HG02885 (cell line): Measurements from ENCODE around the gene AQP10.
"Not testable (repeated sequence)": the region's sequence is repeated elsewhere in the genome, so short reads cannot be mapped to it uniquely, and the experiment has no call there.

Experiments used
- ATAC-seq: cut with Tn5 transposase; IDR thresholded peaks from one replicate; pipeline ENCODE4 v1.9.1; 2021; ENCODE audit warnings: mild to moderate bottlenecking; ENCODE audit not compliant: unreplicated experiment, poor library complexity

The AQP10 gene

DNA sequence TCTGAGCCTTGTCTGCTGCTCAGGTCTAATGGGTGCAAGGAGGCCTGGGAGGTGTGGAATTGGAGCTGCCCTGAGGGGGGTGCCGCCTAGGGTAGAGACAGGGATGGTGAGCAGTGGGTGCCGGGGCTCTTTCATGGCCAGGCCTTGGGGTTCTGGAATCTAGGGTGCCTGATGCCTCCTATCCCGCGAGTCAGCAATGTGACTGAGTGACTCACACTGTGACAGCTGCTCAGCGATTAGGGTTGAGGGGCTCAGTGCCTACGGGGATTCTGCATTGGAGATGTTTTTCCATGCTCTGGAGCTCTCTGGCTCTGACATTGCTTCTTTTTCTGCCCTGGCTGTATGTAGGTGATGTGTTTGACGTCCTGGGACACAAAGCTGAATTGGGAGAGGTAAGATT, 21.2 kb downstream of the AQP10 start:
- no peak for ATAC-seq

DNA sequence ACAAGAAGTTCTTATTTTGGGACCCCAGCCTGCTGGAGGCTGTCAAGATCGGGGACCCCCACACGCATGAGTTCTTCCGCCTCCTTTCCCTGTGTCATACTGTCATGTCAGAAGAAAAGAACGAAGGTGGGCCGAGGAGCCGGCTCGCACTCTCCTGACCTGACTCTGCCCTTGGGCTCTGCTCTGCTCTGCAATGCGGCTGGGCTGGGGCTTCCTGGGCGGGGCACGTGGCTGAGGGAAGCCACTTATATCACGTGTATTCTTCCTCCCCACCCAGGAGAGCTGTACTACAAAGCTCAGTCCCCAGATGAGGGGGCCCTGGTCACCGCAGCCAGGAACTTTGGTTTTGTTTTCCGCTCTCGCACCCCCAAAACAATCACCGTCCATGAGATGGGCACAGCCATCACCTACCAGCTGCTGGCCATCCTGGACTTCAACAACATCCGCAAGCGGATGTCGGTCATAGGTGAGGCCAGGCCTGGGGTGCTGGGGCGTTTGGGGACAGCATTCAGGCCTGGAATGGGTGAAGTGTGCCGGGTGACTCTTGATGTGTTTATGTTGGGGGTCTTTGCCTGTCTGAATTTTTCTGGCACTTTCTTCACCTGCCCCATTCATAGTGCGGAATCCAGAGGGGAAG, 22.1 kb downstream of the AQP10 start:
- no peak for ATAC-seq

DNA sequence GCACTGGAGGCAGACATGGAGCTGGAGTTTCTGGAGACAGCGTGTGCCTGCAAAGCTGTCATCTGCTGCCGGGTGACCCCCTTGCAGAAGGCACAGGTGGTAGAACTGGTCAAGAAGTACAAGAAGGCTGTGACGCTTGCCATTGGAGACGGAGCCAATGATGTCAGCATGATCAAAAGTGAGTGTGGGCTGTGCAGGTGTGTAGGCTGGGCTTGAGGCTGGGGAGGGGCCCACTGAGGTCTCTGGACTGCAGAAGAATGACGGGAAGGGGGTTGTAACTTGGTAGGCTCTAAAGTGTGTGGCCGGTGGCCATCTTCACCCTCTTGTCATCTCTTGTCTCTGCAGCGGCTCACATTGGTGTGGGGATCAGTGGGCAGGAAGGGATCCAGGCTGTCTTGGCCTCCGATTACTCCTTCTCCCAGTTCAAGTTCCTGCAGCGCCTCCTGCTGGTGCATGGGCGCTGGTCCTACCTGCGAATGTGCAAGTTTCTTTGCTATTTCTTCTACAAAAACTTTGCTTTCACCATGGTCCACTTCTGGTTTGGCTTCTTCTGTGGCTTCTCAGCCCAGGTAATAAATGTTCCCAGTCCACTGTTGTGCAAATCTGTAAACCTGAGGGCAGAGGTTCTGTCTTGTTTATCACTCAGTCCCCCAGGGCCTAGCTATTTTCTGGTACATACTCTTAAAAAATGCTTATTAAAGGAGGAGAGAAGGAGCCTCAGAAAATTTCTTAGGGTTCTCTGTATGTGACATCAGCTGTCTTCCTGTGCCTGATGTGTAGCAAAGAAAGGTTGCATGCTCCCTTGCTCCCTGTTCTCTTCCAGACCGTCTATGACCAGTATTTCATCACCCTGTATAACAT, 24.3 kb downstream of the AQP10 start:
- no peak for ATAC-seq

DNA sequence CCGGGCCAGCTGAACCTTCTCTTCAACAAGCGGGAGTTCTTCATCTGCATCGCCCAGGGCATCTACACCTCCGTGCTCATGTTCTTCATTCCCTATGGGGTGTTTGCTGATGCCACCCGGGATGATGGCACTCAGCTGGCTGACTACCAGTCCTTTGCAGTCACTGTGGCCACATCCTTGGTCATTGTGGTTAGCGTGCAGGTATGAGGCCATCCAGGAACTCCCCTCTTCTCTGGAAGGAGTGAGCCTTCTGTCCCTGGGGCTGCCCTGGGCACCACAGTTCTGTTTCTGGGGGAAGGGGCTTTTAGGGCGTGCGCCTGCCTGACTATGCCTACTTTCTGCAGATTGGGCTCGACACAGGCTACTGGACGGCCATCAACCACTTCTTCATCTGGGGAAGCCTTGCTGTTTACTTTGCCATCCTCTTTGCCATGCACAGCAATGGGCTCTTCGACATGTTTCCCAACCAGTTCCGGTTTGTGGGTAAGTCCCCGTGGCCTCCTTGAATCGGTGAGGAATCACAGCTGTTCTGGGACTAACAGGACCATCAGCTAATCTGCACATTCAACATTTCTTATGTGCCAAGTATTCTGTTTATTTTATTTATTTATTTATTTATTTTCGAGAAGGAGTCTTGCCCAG, 25.5 kb downstream of the AQP10 start:
- no peak for ATAC-seq

DNA sequence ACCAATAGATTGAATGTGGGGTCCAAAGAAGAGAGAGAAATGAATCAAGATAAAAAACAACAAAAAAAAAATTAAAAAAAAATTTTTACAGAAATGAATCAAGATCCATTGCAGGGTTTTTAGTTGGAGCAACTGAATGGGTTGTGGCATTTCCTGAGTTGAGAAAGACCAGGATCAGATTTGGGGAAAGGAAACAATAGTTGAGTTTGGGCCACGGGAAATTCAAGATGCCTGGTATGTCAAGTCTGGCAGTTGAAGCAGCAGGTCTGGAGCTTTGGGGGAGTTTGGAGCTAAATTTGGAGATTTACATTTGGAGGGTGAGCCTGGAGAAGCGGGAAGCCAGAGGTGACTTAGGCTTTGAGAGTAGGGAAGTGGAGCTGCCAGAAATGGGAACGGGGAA, 27.1 kb downstream of the AQP10 start:
- no peak for ATAC-seq

DNA sequence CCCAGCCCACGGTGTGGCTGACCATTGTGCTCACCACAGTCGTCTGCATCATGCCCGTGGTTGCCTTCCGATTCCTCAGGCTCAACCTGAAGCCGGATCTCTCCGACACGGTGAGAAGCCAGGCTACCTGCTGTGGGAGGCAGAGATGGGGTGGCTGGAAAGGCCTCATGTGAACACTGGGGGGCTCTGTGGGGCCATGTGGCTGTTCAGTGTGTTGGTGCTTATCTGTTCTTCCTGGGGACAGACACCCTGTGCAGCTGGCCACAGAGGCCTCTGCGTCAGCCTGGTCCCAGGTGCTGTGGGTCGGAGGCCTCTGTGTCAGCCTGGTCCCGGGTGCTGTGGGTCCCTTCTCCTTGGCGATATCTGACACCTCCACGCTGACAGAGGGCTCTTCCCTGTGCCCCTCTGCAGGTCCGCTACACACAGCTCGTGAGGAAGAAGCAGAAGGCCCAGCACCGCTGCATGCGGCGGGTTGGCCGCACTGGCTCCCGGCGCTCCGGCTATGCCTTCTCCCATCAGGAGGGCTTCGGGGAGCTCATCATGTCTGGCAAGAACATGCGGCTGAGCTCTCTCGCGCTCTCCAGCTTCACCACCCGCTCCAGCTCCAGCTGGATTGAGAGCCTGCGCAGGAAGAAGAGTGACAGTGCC, 27.7 kb downstream of the AQP10 start:
- ATAC-seq: no peak

DNA sequence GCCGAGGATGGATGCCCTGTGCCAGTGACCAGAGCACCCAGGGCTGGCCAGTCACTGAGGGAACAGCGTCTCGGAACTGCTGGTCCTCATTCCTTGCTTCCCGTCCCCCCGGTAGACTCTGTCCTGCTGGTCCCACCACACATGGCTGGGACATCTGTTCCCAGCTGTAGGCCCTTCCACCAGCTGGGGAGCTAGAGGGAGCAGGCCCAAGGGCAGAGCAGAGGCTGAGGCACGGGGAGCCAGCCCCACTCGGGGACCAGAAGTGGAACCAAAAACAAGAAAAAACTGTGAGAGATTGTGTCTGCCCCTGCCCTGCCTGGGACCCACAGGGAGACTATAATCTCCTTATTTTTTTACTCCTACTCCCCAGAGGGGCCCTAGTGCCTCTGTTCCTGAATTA, 28.2 kb downstream of the AQP10 start:
- ATAC-seq: no peak

DNA sequence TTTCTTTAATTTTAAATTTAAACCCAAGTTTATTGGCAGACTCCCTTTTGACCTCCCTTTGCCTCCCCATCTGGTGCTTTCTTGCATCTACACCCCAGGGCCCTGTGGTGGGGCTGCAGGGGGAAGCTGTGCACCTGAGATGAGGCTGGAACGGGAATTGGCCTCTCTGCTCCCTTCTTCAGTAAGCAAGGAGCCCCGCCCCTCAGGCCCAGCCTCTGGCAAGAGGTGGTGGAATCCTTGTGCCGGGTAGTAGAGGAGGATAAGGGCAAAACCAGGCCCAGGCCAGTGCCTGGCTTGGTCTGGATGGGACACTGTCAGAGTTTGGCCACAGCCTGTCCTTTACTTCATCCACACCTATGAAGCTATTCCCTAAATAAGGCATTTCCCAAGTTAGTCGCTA, 29.5 kb downstream of the AQP10 start:
- no peak for ATAC-seq

DNA sequence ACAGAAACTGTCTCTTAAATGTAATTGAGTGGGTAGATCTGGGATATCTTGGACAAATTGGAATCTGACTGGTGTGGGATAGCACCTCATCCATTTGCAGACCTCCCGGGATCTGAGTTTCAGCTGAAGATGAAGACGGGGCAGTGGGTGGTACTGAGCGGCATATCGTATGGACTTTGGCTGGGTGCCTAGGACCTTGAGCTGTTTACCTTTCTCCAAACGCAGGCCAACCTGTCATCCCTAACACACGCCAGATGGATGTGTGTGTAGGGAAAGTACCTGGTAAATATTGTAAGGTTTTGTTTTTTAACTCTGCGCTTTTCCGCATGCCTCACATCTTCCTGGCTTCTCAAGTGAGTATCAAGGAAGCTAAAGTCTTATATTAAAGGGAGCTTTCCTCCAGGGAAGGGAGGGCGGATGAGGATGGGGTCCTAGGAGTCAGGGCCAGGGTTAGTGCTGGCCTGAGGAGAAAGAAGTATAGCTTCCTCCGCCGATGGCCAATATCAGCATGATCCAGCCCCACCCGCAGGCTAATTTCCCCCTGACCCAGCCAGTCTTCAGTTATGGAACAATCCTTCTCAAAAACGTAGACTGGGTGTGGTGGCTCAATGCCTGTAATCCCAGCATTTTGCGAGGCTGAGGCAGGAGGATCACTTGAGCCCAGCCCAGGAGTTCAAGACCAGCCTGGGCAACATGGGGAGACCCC, 30.6 kb downstream of the AQP10 start:
- ATAC-seq: no peak

DNA sequence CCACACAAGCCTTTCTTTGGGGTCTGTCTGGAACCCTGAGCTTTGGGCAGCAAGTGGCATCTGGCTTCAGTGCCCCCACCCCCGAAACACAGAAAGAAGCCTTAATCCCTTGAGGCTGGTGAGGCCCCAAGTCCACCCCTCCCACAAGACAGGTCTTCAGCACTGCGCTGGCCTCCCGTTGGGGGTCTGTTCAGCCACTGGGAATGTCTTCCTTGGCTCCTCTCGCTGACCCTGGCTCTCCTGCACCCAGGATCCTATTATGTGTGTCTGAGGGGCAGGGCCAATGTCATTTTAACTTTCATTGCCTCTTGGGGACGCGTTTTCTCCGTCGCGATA, 31.3 kb downstream of the AQP10 start:
- no peak for ATAC-seq

DNA sequence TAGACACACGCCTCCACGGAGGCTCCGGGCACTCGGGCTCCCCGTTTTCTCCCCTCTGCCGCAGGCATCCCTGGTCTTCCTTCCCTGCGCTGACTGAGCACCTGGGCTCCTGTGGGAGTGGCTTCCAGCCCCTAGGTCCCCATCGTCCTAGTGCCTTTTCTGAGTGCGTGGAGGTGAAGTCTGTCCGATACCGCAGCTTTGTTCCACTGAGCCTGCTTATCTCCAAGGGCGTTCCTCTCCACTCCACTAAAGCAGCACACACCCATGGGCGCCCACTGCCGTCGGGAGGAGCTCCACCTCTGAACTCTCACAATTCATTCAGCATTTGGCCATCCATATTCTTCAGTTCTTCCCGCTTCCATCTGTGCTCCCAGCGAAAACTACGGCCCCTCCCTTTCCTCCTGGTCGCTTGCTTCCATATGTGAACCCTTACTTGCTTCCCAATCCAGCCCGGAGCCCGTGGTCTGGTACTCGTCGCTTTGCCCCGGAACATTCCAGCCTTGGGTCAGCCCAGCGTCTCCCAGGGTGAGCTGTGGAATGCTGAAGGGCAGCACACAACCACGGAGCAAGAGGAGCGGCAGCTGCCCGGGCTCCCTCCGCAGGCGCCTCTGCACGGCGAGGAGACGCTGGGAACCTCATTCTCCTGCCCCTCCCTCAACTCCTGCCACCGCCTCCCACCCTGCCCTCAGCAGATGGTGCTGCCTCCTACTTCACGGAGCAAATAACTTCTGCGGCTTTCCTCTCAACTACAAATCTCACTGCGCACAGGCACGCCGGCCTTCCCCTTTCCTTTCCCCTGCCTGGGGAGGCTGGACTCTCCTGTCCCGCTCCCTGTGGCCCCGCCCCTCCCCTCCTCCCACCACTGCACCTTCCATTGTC, 31.9 kb downstream of the AQP10 start:
- no peak for ATAC-seq

DNA sequence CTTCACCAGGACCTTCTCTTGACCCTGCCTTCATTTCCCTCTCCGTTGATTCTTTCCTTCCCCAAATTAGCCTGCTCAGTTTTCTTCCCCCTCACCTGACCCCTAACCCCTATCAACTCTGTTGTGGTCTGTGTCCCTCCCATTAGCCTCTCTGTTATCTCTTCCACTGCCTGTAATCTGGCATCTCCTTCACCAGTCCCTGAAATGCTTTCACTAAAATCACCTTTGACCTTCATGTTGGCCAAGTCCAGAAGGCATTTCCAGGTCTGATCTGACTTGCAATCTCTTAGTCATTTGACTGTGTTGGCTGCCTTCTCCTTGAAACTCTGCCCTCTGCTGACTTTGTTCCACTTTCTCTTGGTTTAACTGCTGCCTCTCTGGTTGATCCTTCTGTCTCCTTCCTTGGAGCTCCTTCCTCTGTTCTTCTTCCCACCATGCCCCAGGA, 32.6 kb downstream of the AQP10 start:
- ATAC-seq: no peak

DNA sequence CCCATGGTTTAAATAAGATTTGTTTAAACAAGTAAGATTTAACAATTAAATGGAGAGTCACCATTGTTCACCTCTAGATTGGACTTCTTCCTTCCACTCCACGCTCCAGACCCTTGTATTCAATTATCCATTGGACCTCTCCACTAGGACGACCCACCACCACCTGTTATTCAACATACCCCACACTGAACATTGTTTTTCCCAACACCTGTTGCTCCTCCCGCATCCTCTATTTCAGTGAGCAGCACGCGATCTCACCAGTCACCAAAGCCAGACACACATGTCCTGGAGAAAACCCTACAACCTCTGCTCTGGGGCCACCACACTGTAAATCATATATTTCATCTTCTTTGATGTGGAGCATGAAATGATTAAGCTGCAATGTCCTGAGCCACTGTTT, 33.1 kb downstream of the AQP10 start:
- ATAC-seq: no peak

DNA sequence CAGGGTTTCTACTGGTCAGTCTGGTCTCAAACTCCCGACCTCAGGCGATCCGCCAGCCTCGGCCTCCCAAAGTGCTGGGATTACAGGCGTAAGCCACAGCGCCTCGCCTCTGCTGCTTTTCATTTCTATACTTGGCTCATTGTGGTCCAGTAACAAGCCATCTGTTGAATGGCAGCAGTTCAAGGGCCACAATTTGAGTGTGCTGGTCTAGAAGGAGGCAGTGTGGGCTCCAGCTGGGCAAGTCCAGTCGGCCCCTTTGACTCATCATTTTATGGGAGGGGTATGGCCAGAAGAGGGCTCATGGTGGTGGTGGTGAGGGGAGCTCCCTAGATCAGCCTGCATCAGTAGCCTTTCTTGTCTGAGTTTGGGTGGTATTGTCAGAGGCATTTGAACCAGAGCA, 37.6 kb downstream of the AQP10 start:
- no peak for ATAC-seq

DNA sequence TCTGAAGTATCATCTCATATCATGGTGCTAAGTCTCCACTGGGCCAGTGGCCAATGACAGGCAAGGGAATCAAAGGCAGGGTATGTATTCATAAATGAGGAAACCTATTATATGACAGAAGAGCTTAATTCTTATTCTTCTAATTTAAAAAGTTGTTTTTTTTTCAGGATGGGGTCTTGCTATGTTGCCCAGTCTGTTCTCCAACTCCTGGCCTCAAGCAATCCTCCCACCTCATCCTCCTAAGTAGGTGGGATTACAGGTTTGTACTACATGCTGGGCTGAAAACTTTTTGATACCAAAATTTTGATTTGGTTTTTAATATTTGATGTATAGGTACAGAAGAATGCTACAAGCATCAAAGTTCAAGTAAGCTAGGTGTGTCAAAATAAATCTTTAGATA, 39.4 kb downstream of the AQP10 start:
- no peak for ATAC-seq

DNA sequence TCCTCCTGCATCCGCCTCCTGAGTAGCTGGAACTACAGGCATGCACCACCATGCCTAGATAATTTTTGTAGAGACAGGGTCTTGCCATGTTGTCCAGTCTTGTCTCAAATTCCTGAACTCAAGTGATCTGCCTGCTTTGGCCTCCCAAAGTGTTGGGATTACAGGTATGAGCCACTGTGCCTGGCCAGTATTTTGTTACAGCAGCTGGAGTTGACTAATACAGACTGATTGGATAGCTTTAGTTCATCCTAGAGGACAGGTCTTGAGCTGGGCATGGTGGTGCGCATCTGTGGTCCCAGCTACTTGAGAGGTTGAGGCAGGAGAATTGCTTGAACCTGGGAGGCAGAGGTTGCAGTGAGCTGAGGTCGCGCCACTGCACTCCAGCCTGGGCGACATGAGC, 40.0 kb downstream of the AQP10 start:
- ATAC-seq: not testable (repeated sequence)

DNA sequence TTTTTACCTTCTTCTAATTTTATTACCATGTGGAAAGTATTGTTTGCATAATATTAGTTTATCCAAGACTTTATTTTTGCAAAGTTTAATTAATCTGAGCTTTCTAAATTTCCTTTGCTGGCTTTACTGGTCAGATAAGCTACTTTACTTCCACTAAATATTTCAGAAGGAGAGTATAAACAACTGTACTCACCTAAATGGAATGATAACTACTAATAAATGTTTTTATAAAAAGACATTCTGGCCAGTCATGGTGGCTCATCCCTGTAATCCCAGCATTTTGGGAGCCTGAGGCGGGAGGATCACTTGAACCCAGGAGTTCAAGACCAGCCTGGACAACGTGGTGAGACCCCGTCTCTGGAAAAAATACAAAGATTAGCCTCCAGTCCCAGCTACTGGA, 40.5 kb downstream of the AQP10 start:
- no peak for ATAC-seq

DNA sequence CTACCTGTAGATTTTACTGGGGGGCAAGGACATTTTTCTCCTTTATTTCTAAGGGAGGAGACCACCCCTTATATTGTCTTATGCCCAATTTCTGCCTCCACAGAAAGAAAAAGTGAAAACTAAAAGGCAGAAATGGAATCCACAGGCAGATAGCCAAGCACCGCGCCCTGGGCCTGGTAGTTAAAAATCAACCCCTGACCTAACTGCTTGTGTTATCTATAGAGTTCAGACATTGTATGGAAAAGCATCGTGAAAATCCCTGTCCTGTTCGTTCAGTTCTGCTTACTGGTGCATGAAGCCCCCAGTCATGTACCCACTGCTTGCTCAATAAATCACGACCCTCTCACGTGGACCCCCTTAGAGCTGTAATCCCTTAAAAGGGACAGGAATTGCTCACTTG, 50.5 kb downstream of the AQP10 start:
- ATAC-seq: no peak

DNA sequence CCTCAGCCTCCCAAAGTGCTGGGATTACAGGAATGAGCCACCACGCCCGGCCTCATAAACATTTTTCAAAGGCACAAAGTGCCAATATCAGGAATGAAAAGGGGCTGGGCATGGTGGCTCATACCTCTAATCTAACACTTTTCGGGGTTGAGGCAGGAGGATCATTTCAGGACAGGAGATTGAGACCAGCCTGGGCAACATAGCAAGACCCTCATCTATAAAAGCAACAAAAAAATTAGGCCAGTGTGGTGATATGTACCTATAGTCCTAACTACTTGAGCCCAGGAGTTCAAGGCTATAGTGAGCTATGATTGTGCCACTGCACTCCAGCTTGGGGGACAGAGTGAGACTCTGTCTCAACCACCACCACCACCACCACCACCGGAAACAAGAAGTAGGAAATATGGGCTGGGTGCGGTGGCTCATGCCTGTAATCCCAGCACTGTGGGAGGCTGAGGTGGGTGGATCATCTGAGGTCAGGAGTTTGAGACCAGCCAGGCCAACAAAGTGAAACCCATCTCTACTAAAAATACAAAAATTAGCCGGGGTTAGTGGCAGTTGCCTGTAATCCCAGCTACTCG, 53.0 kb downstream of the AQP10 start:
- ATAC-seq: not testable (repeated sequence)
